GM10248 (cell line): ENCODE data around the gene PHF19.

Source experiments
- CTCF ChIA-PET: fragments of 300-600 bp; sonication (Branson Sonifier 250); formaldehyde crosslinking; extraction: SDS; loops from one replicate; lab custom pipeline; 2021; ENCODE audit warnings: antibody characterized with exemption; lab: Yijun Ruan, JAX
- POLR2A ChIA-PET: fragments of 350-650 bp; sonication (Branson Sonifier 250); formaldehyde crosslinking; extraction: SDS; loops from one replicate; lab custom pipeline; 2020; ENCODE audit warnings: antibody characterized with exemption; lab: Yijun Ruan, JAX
- DNase-seq: peaks from one replicate; pipeline ENCODE4 v3.0.0; 2012; ENCODE audit errors: extremely low spot score
- TF ChIP-seq, protein P1 (sequence below): IDR thresholded peaks from 2 replicates; pipeline ENCODE4 v1.5.1; 2012; ENCODE audit warnings: mild to moderate bottlenecking, low read depth; ENCODE audit errors: extremely low read depth, missing control alignments, control extremely low read depth

Gene PHF19

DNA sequence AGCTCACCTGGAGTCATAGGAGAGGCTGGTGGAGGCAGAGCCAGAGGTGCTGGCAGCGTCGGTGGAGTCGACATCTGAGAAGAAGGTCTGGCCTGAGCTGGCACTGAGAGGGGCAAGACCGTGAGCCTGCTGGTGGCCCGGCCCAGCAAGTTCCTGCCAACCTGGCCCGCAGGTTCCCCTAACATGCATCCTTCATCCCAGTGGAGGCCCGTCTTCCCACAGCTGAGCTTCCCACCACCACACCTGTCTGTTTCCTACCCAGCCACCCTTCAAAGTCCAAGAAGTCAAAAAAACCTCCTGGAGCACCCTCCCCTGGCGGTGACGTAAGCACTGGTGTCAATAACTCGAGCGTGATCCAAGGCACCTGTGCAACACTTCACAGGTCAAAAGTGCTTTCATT lies 16.9 kb downstream of the PHF19 start:
- ChIA-PET CTCF (no interaction called here), POLR2A (no interaction called here)
- no peak for DNase-seq
- TF ChIP-seq, protein P1, sequence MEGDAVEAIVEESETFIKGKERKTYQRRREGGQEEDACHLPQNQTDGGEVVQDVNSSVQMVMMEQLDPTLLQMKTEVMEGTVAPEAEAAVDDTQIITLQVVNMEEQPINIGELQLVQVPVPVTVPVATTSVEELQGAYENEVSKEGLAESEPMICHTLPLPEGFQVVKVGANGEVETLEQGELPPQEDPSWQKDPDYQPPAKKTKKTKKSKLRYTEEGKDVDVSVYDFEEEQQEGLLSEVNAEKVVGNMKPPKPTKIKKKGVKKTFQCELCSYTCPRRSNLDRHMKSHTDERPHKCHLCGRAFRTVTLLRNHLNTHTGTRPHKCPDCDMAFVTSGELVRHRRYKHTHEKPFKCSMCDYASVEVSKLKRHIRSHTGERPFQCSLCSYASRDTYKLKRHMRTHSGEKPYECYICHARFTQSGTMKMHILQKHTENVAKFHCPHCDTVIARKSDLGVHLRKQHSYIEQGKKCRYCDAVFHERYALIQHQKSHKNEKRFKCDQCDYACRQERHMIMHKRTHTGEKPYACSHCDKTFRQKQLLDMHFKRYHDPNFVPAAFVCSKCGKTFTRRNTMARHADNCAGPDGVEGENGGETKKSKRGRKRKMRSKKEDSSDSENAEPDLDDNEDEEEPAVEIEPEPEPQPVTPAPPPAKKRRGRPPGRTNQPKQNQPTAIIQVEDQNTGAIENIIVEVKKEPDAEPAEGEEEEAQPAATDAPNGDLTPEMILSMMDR = no peak

DNA sequence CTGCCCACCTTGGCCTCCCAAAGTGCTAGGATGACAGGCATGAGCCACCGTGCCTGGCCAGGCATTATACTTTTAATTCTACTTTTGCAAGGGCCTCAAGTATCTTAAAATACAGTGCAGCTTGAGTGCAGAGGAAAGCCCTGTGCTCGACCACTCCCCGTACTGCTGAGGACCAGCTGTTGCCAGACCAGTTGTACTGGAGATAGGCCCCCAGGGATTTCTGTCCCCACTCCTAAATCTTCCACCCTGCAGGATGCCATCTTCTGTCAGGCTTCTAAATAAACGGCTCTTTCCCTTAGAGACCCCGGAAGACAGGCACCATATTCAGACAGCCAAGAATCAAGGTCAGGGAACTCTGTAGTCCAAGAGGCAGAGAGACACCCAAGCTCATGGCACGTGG lies 17.6 kb downstream of the PHF19 start:
- ChIA-PET POLR2A (no interaction called here), CTCF (interaction anchor here (0.9 to 1.1 kb wide), 2 partner anchors 8 to 15 kb away, joined by 3 to 4 read pairs; no protein-coding TSS in a partner anchor)

DNA sequence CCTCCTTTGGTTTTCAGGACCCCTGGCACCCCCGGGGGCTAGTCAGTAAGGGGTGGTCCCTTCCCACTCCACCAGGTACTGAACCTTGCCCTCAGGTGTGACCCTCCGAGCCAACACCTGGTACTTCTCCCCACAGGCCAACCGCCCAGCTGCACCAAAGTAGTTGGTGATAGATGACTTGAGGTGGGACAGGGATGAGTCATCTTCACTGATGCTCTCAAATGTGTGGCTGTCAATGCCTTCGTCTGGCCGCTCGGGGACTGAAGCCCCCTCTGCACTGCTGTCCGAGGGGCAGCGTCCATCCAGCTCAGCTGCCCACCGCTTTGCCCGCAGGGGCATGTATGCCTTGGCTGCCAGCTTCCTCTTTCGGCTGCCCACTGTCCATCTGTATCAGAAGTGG lies 19.1 kb downstream of the PHF19 start:
- DNase-seq = no peak
- POLR2A ChIA-PET = no interaction called here
- TF ChIP-seq, protein P1 = no peak
- CTCF ChIA-PET = interaction anchor here (1.3 kb wide), 1 partner anchor 10 kb away, joined by 3 read pairs; no protein-coding TSS in a partner anchor

More for the DNA sequence above, 17.6 kb downstream of the PHF19 start:
- TF ChIP-seq, protein P1 = no peak
- DNase-seq = no peak

DNA sequence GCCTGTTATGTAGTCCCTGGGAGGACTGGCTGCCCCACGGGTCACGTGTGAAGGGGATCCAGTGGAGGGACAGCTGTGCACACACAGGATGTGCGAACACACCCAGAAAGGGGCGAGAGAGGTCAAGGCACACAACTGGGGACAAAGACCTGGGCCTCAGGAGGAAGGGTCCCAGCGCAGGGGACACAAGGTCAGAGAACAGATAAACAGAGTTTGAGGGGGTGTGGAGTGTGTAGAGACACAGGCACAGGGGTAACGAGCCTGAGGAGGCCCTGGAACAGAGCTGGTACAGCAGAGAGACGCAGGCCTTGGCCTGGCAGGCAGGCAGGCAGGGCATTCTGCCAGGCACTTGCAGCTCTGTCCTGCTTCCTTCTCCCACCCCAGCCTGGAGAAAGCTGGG lies 19.5 kb downstream of the PHF19 start:
- TF ChIP-seq, protein P1 = no peak
- ChIA-PET POLR2A (no interaction called here), CTCF (interaction anchor here (1.3 kb wide), 1 partner anchor 9 kb away, joined by 3 read pairs; no protein-coding TSS in a partner anchor)
- DNase-seq = no peak

DNA sequence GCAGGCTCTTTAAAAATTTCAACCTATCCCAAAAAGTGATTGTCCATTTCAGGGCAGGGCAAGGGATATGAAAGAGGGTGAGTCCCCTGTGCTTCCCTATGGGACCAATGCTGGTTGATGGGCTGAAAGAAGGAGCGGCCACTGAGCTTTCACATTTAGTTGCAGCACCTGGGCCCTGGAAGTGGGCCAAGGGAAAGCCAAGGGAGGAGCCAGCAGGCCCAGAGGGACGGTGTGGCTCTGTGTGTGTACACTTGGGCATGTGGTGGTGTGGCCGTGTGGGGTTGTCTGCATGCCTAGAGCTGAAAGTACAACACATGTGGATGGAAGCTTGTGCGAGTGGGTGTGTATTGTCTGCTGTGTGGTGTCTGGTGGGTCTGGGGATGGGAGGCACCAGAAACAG lies 20.3 kb downstream of the PHF19 start:
- CTCF ChIA-PET = interaction anchor here (1.3 to 1.7 kb wide), 2 partner anchors 8 to 12 kb away, joined by 3 read pairs; no protein-coding TSS in a partner anchor
- POLR2A ChIA-PET = interaction anchor here (0.7 kb wide), 1 partner anchor 12 kb away, joined by 6 read pairs; no protein-coding TSS in a partner anchor
- no peak for DNase-seq
- TF ChIP-seq, protein P1 = no peak

DNA sequence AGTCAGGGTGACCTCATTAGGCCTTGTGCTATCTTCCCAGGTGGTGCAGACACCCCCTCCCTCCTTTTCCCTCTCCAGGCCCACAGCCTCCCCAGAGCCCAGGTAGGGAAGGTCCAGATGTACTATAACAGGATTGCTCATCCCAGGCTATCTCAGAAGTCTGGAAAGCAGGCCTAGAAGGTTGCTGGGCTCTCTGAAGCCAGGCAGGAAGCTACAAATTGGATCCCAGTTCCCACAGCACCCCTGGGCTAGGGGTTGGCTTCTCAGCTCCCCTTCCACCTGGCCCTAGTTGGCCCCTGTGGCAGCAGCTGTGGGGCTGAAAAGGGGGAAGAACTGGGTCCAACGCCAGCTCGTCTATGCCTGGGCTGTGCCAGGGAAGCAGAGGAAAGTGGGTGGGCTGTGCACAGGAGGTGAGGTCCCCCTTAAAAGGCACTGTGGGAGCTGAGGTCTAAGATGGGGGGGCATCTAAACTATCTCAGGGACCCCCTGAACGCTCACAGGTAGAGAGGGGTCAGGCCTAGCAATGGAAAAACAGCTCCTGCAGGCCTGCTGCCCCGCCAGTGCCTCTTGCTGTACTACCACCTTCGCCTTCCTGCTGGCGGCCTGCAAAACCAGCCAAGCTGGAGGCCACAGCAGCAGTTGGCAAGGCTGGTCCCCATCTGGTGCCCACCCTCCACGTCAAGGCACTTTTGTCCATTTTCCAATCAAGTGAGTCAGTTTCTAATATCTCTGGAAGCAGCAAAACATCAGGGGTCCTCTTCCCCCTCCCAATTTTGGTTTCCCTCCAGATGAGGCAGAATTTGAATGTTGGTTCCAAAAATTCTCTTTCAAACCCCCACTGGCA lies 20.9 kb downstream of the PHF19 start:
- TF ChIP-seq, protein P1 = no peak
- CTCF ChIA-PET = interaction anchor here (1.7 kb wide), 1 partner anchor 12 kb away, joined by 3 read pairs; no protein-coding TSS in a partner anchor
- DNase-seq = no peak
- POLR2A ChIA-PET = interaction anchor here (0.7 kb wide), 1 partner anchor 11 kb away, joined by 6 read pairs; no protein-coding TSS in a partner anchor
